Thyroid gland (tissue), 4 donors: ENCODE measurements around the gene KNG1. TPM values are rescaled to one million over a fixed set of nuclear protein-coding genes. Genes with fewer than 3 reads are reported as not detected.
"Not testable (repeated sequence)": the region's sequence is repeated elsewhere in the genome, so short reads cannot be mapped to it uniquely, and the experiment has no call there.

Experiments
- DNase-seq, 2 donors: peaks; one replicate each; pipeline ENCODE4 v3.0.0-alpha.2; 2019
- H3K27ac ChIP-seq, 3 donors: fragments of 200-600 bp; sonication (generic); 1 replicate in 2 of 3; 2 replicates in 1 of 3; pipeline ENCODE4 v1.5.1; 2016 to 2019; ENCODE audit warnings: mild to moderate bottlenecking in 1 of 3, moderate library complexity in 1 of 3
- H3K27me3 ChIP-seq: fragments of 200-600 bp; sonication (generic); one replicate; pipeline ENCODE4 v1.5.1; 2019
- H3K36me3 ChIP-seq, 2 donors: fragments of 200-600 bp; sonication (generic); one replicate each; pipeline ENCODE4 v1.5.1; 2016 to 2019
- H3K4me1 ChIP-seq, 2 donors: fragments of 200-600 bp; sonication (generic); one replicate each; pipeline ENCODE4 v1.5.1; 2017 to 2019
- H3K4me3 ChIP-seq, 3 donors: fragments of 200-600 bp; sonication (generic); replicated peaks in 1 of 3; 1 replicate in 2 of 3; 2 replicates in 1 of 3; pipeline ENCODE4 v1.5.1; 2016; ENCODE audit warnings: mild to moderate bottlenecking in 1 of 3
- H3K9me3 ChIP-seq: fragments of 200-600 bp; sonication (generic); one replicate; pipeline ENCODE4 v1.5.1; 2017
- POLR2A ChIP-seq, 2 donors: fragments of 450-650 bp; IDR thresholded peaks; one replicate each; pipeline ENCODE4 v1.6.1; 2017; ENCODE audit warnings: antibody characterized with exemption in 2 of 2, mild to moderate bottlenecking in 2 of 2, moderate library complexity in 1 of 2
- WGBS, 2 donors: methylation state at CpG; one replicate each; pipeline ENCODE4 v1.1.5; 2017; 5-methylcytosine and 5-hydroxymethylcytosine counted together
- intact Hi-C: fragments of 100-400 bp; cut with DNase I; formaldehyde crosslinking; loops from one replicate; pipeline ENCODE4 v1.15.1; 2023
- total RNA-seq, 4 donors: library from RNA; depleted of rRNA; stranded (reverse); fragments of >200 nt; gene quantifications; one replicate each; pipeline ENCODE4 v1.2.3, GENCODE V29; 2016
- TF ChIP-seq, protein P1 (sequence below), 6 experiments: fragments of 200-600 bp in 3 of 6; fragments of 450-650 bp in 3 of 6; sonication (generic) in 3 of 6; IDR thresholded peaks; one replicate each; pipeline ENCODE4 v1.5.1; 2016 to 2019; ENCODE audit warnings: antibody characterized with exemption in 6 of 6, mild to moderate bottlenecking in 2 of 6, inconsistent platforms in 1 of 6, moderate library complexity in 1 of 6

Gene KNG1
- total RNA-seq, 4 donors from 2014 or later, result not detected

DNA sequence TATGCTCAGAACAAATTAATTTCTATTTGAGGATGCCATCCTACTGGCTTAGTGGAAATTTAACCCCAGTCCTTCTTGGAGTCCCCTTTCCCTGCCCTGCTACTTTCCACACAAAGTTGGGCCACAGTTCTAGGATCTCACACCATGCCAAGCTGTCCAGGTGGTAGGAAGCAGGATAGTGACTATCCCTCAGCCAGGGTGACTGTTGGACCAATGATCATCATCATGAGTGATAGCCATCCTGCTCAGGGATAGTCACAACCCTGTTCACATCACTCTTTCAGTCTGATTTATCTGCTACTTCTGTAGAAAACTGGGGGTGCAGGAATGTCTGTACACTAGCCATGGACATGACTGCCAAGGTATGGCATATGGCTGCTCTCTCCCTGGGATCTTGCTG is 38.6 kb upstream of the KNG1 start:
- Histone ChIP-seq H3K27me3 (no peaks in the 10 kb centered on the region), H3K27ac (no peak overlapping the region), H3K9me3 (no peaks in the 10 kb centered on the region), H3K4me3 (no peak overlapping the region), H3K4me1 (no peaks in the 10 kb centered on the region), H3K36me3 (no peaks in the 10 kb centered on the region)
- TF ChIP-seq POLR2A (IDR thresholded peaks at IDR 0.05), result no peak
- TF ChIP-seq, protein P1, sequence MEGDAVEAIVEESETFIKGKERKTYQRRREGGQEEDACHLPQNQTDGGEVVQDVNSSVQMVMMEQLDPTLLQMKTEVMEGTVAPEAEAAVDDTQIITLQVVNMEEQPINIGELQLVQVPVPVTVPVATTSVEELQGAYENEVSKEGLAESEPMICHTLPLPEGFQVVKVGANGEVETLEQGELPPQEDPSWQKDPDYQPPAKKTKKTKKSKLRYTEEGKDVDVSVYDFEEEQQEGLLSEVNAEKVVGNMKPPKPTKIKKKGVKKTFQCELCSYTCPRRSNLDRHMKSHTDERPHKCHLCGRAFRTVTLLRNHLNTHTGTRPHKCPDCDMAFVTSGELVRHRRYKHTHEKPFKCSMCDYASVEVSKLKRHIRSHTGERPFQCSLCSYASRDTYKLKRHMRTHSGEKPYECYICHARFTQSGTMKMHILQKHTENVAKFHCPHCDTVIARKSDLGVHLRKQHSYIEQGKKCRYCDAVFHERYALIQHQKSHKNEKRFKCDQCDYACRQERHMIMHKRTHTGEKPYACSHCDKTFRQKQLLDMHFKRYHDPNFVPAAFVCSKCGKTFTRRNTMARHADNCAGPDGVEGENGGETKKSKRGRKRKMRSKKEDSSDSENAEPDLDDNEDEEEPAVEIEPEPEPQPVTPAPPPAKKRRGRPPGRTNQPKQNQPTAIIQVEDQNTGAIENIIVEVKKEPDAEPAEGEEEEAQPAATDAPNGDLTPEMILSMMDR (IDR thresholded peaks at IDR 0.05), result no peak
- no peak for DNase-seq
- intact Hi-C loops, result no loop called here

DNA sequence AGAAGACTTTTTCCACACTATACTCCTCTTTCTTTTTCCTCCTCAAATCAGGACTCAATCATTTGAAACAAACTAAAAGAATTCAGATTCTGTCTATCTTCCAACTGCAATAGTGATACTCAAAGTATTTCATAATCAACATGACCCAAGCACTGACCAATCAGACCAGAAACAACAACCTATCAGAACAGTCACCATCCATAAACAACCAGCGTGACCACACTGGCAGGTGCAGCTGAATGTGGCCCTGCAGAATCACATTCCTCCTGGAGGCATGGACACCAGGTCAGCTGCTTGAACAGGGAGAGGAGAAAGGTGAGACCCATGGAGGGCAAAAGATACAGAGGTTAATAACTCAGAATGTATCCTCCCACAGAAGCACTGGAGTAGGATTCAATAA is 38.0 kb upstream of the KNG1 start:
- Histone ChIP-seq H3K27me3 (no peaks in the 10 kb centered on the region), H3K4me1 (no peaks in the 10 kb centered on the region), H3K4me3 (no peak overlapping the region), H3K9me3 (no peaks in the 10 kb centered on the region), H3K27ac (no peak overlapping the region), H3K36me3 (no peaks in the 10 kb centered on the region)
- peak; percentile 3 to 14 for DNase-seq
- no peak for TF ChIP-seq POLR2A (IDR thresholded peaks at IDR 0.05)
- intact Hi-C loops, result no loop called here
- WGBS, 2 donors, result 29 to 35% methylated on average over 1 of the region's 1 CpG

DNA sequence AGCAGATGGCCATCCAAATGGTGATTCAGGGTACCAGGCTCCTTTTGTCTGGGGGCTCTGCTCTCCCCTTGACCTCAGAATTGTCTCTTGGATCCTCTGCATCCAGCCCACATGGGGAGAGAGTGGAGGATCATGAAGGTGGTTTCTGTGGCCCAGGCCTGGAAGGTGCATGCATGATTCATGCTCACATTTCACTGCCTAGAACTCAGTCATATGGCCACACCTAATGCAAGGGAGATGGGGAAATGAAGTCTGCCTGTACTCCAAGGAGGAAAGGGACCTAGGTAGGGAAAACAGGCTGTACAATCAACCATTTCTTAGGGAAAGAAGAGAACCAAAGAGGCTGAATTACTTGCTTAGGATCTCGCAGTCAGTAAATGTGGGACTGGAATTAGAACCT is 36.3 kb upstream of the KNG1 start:
- TF ChIP-seq, protein P1 (IDR thresholded peaks at IDR 0.05), result no peak
- TF ChIP-seq POLR2A (IDR thresholded peaks at IDR 0.05), result no peak
- Histone ChIP-seq H3K4me3 (no peak overlapping the region), H3K4me1 (no peaks in the 10 kb centered on the region), H3K36me3 (no peaks in the 10 kb centered on the region), H3K27me3 (no peaks in the 10 kb centered on the region), H3K9me3 (no peaks in the 10 kb centered on the region), H3K27ac (no peak overlapping the region)
- intact Hi-C loops, result no loop called here
- WGBS, 2 donors, result 43 to 90% methylated on average over 1 of the region's 1 CpG
- DNase-seq, result no peak

DNA sequence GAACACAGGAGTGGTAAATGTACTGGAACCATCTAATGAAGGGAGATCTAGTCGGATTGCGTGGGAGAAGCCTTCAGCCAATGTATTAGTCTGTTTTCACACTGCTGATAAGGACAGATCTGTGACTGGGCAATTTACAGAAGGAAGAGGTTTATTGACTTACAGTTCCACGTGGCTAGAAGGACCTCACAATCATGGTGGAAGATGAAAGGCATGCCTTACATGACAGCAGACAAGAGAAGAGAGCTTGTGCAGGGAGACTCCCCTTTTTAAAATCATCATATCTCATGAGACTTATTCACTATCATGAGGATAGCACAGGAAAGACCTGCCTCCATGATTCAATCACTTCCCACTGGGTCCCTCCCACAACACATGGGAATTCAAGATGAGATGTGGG is 34.3 kb upstream of the KNG1 start:
- Histone ChIP-seq H3K4me3 (no peak overlapping the region), H3K27ac (no peak overlapping the region), H3K9me3 (no peaks in the 10 kb centered on the region), H3K4me1 (no peaks in the 10 kb centered on the region), H3K36me3 (no peaks in the 10 kb centered on the region), H3K27me3 (no peaks in the 10 kb centered on the region)
- intact Hi-C loops, result no loop called here
- TF ChIP-seq, protein P1 (IDR thresholded peaks at IDR 0.05), result no peak
- no peak for TF ChIP-seq POLR2A (IDR thresholded peaks at IDR 0.05)
- no peak for DNase-seq
- whole genome bisulfite sequencing, 2 donors, result 65 to 73% methylated on average over 3 of the region's 3 CpGs

DNA sequence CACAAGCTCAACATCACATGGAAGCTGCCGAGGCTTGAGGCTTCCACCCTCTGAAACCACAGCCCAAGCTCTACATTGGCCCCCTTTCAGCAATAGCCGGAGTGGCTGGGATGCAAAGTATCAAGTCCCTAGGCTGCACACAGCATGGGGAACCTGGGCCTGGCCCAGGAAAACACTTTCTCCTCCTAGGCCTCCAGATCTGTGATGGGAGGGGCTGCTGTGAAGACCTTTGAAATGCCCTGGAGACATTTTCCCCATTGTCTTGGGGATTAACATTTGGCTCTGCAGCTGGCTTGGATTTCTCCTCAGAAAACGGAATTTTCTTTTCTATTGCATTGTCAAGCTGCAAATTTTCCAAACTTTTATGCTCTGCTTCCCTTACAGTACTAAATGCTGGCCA is 33.2 kb upstream of the KNG1 start:
- Histone ChIP-seq H3K27me3 (no peaks in the 10 kb centered on the region), H3K4me1 (no peaks in the 10 kb centered on the region), H3K27ac (no peak overlapping the region), H3K36me3 (no peaks in the 10 kb centered on the region), H3K4me3 (no peak overlapping the region), H3K9me3 (no peaks in the 10 kb centered on the region)
- 80 to 81% methylated on average over 3 of the region's 3 CpGs for WGBS, 2 donors
- intact Hi-C loops, result no loop called here
- no peak for DNase-seq
- TF ChIP-seq, protein P1 (IDR thresholded peaks at IDR 0.05), result no peak
- TF ChIP-seq POLR2A (IDR thresholded peaks at IDR 0.05), result no peak

DNA sequence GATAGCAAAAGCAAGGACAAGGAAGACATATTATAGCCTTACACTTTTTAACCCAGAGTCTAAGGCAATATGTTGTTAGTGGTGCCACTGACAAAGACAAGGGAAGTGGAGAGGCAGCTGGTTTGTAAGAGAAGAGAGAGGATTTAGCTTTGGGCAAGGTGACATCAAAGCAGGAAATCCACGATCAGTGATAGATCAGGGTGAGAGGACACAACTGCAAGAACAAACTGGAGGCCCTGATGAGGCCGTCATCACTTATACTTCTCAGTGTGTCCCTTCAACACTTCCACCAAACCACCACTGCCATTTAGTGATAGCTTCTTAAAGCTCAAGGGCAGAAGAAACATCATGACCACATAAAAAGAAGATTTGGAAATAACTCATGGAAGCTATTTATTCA is 30.7 kb upstream of the KNG1 start:
- WGBS, 2 donors, result 89 to 92% methylated on average over 2 of the region's 2 CpGs
- intact Hi-C loops, result not testable (repeated sequence)

More for the DNA sequence above, 30.7 kb upstream of the KNG1 start:
- not testable (repeated sequence) for H3K4me1 ChIP-seq, H3K27me3 ChIP-seq, H3K4me3 ChIP-seq, H3K36me3 ChIP-seq, DNase-seq, H3K27ac ChIP-seq, H3K9me3 ChIP-seq
